ENCODE data around the gene EIF3F. TPM values are rescaled to one million over a fixed set of nuclear protein-coding genes. Genes with fewer than 3 reads are reported as not detected.

EIF3F gene
- polyA plus RNA-seq, 3 donors = 179 to 286 (median 243) TPM

GRCh38 chr11:8003187-8003586 lies 16.1 kb downstream of the EIF3F start:
- Mint-ChIP-seq H3K27me3 (ENCODE audit: low read depth in 3 of 3) (peaks cover 0 to 6% (median 0%) of the 10 kb centered on the region in 3 donors), H3K27ac (peak overlapping the region in 2 of 7 donors; percentile 2 to 8), H3K36me3 (peaks cover 22 to 24% of the 10 kb centered on the region in 2 donors), H3K4me3 (no peak overlapping the region), H3K4me1 (no peaks in the 10 kb centered on the region), H3K9me3 (no peaks in the 10 kb centered on the region)
- Histone ChIP-seq H2AFZ (ENCODE audit: insufficient read depth, low read depth, low read length, poor library complexity, severe bottlenecking) (no peak overlapping the region), H3K9ac (ENCODE audit: insufficient read depth, low read length, poor library complexity, severe bottlenecking) (no peak overlapping the region), H3K9me3 (replicated peaks in 1 of 2; ENCODE audit: control insufficient read depth in 1 of 2, insufficient read depth in 1 of 2, low read length in 2 of 2) (no peaks in the 10 kb centered on the region), H3K27ac (ENCODE audit: low read depth in 1 of 2, low read length in 2 of 2) (no peak overlapping the region), H3K4me3 (replicated peaks in 1 of 3; ENCODE audit: low read depth in 2 of 3, low read length in 3 of 3) (no peak overlapping the region), H3K27me3 (ENCODE audit: control insufficient read depth in 2 of 2, insufficient read depth in 2 of 2, low read length in 2 of 2) (no peaks in the 10 kb centered on the region), H3K4me1 (ENCODE audit: control insufficient read depth in 1 of 2, insufficient read depth in 2 of 2, low read length in 2 of 2) (no peaks in the 10 kb centered on the region), H4K20me1 (ENCODE audit: insufficient read depth, low read length) (no peaks in the 10 kb centered on the region), H3K4me2 (replicated peaks; ENCODE audit: extremely low read depth, low read length, poor library complexity, severe bottlenecking) (no peak overlapping the region), H3K36me3 (replicated peaks in 1 of 2; ENCODE audit: control insufficient read depth in 1 of 2, insufficient read depth in 2 of 2, low read length in 2 of 2) (peaks cover 12 to 26% of the 10 kb centered on the region in 2 donors), H3K79me2 (ENCODE audit: insufficient read depth, low read length) (no peaks in the 10 kb centered on the region)
- no peak for DNase-seq
- no peak for TF ChIP-seq CTCF (IDR thresholded peaks at IDR 0.05)
- WGBS (ENCODE audit: insufficient coverage) = 84% methylated on average over 4 of the region's 7 CpGs
- intact Hi-C loops (cut with micrococcal nuclease) = no loop called here

- intact Hi-C loops (cut with micrococcal nuclease) = no loop called here
- Histone ChIP-seq H4K20me1 (ENCODE audit: insufficient read depth, low read length) (no peaks in the 10 kb centered on the region), H3K27me3 (ENCODE audit: control insufficient read depth in 2 of 2, insufficient read depth in 2 of 2, low read length in 2 of 2) (no peaks in the 10 kb centered on the region), H3K9me3 (replicated peaks in 1 of 2; ENCODE audit: control insufficient read depth in 1 of 2, insufficient read depth in 1 of 2, low read length in 2 of 2) (no peaks in the 10 kb centered on the region), H3K4me2 (replicated peaks; ENCODE audit: extremely low read depth, low read length, poor library complexity, severe bottlenecking) (no peak overlapping the region), H3K27ac (ENCODE audit: low read depth in 1 of 2, low read length in 2 of 2) (no peak overlapping the region), H2AFZ (ENCODE audit: insufficient read depth, low read depth, low read length, poor library complexity, severe bottlenecking) (no peak overlapping the region), H3K4me3 (replicated peaks in 1 of 3; ENCODE audit: low read depth in 2 of 3, low read length in 3 of 3) (no peak overlapping the region), H3K36me3 (replicated peaks in 1 of 2; ENCODE audit: control insufficient read depth in 1 of 2, insufficient read depth in 2 of 2, low read length in 2 of 2) (peaks cover 6 to 18% of the 10 kb centered on the region in 2 donors), H3K9ac (ENCODE audit: insufficient read depth, low read length, poor library complexity, severe bottlenecking) (no peak overlapping the region), H3K79me2 (ENCODE audit: insufficient read depth, low read length) (no peaks in the 10 kb centered on the region), H3K4me1 (ENCODE audit: control insufficient read depth in 1 of 2, insufficient read depth in 2 of 2, low read length in 2 of 2) (no peaks in the 10 kb centered on the region)
- WGBS (ENCODE audit: insufficient coverage) = 82% methylated on average over 2 of the region's 2 CpGs
- no peaks in the 10 kb centered on the region for H3K4me1 Mint-ChIP-seq
- no peak overlapping the region for H3K27ac Mint-ChIP-seq
- no peak for DNase-seq
- peaks cover 15 to 16% of the 10 kb centered on the region in 2 donors for H3K36me3 Mint-ChIP-seq
- H3K4me3 Mint-ChIP-seq = no peak overlapping the region
- peaks cover 0 to 6% (median 0%) of the 10 kb centered on the region in 3 donors for H3K27me3 Mint-ChIP-seq (ENCODE audit: low read depth in 3 of 3)
- H3K9me3 Mint-ChIP-seq = no peaks in the 10 kb centered on the region
- TF ChIP-seq CTCF (IDR thresholded peaks at IDR 0.05) = no peak
Observed at GRCh38 chr11:8004008-8004407, 16.9 kb downstream of the EIF3F start.
